Measurements from ENCODE around the gene C1orf232.

- TF ChIP-seq, protein P1, sequence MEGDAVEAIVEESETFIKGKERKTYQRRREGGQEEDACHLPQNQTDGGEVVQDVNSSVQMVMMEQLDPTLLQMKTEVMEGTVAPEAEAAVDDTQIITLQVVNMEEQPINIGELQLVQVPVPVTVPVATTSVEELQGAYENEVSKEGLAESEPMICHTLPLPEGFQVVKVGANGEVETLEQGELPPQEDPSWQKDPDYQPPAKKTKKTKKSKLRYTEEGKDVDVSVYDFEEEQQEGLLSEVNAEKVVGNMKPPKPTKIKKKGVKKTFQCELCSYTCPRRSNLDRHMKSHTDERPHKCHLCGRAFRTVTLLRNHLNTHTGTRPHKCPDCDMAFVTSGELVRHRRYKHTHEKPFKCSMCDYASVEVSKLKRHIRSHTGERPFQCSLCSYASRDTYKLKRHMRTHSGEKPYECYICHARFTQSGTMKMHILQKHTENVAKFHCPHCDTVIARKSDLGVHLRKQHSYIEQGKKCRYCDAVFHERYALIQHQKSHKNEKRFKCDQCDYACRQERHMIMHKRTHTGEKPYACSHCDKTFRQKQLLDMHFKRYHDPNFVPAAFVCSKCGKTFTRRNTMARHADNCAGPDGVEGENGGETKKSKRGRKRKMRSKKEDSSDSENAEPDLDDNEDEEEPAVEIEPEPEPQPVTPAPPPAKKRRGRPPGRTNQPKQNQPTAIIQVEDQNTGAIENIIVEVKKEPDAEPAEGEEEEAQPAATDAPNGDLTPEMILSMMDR (IDR thresholded peaks at IDR 0.05) = no peak
- no peak for TF ChIP-seq EP300 (IDR thresholded peaks at IDR 0.05)
Observed at GRCh38 chr1:26127235-26128163, 41.3 kb downstream of the C1orf232 start.

All from ovary (tissue), 3 donors.